ENCODE data around the gene CADM2.

CADM2 gene

GRCh38 chr3:85631070-85631469 is 672.3 kb downstream of the CADM2 start:
- no peak overlapping the region for H3K4me3 ChIP-seq (ENCODE audit: low read length)
- no peak for TF ChIP-seq CTCF (IDR thresholded peaks at IDR 0.05; ENCODE audit: low read depth, low read length, poor library complexity, severe bottlenecking)
- H3K9me2 ChIP-seq (replicated peaks; ENCODE audit: control insufficient read depth, low read length): no peaks in the 10 kb centered on the region
- H4K20me1 ChIP-seq (ENCODE audit: control insufficient read depth, insufficient read depth, low read depth, low read length): no peaks in the 10 kb centered on the region
- H3K4me1 ChIP-seq (ENCODE audit: control insufficient read depth, low read length): no peaks in the 10 kb centered on the region
- H3F3A ChIP-seq (ENCODE audit: control insufficient read depth, insufficient read depth): no peaks in the 10 kb centered on the region
- H3K9me3 ChIP-seq (ENCODE audit: control insufficient read depth, insufficient read depth, low read length): no peaks in the 10 kb centered on the region
- no peaks in the 10 kb centered on the region for H3K36me3 ChIP-seq (ENCODE audit: control insufficient read depth, low read length)
- H3K79me2 ChIP-seq (ENCODE audit: control insufficient read depth, low read length): no peaks in the 10 kb centered on the region
- no peaks in the 10 kb centered on the region for H3K27me3 ChIP-seq (ENCODE audit: control insufficient read depth, low read length)
- no peak overlapping the region for H3K27ac ChIP-seq (ENCODE audit: low read depth, low read length)
- no peak overlapping the region for H3K4me2 ChIP-seq (ENCODE audit: low read length)

GRCh38 chr3:85632921-85633320 is 674.1 kb downstream of the CADM2 start:
- H3K4me1 ChIP-seq (ENCODE audit: control insufficient read depth, low read length): no peaks in the 10 kb centered on the region
- H3K27ac ChIP-seq (ENCODE audit: low read depth, low read length): no peak overlapping the region
- H3F3A ChIP-seq (ENCODE audit: control insufficient read depth, insufficient read depth): no peaks in the 10 kb centered on the region
- H3K36me3 ChIP-seq (ENCODE audit: control insufficient read depth, low read length): no peaks in the 10 kb centered on the region
- no peaks in the 10 kb centered on the region for H3K79me2 ChIP-seq (ENCODE audit: control insufficient read depth, low read length)
- TF ChIP-seq EZH2phosphoT487 (IDR thresholded peaks at IDR 0.05; ENCODE audit: borderline replicate concordance, low read length): no peak
- no peak for TF ChIP-seq CTCF (IDR thresholded peaks at IDR 0.05; ENCODE audit: low read depth, low read length, poor library complexity, severe bottlenecking)
- no peaks in the 10 kb centered on the region for H3K9me2 ChIP-seq (replicated peaks; ENCODE audit: control insufficient read depth, low read length)
- no peaks in the 10 kb centered on the region for H3K9me3 ChIP-seq (ENCODE audit: control insufficient read depth, insufficient read depth, low read length)
- H4K20me1 ChIP-seq (ENCODE audit: control insufficient read depth, insufficient read depth, low read depth, low read length): no peaks in the 10 kb centered on the region
- H3K4me3 ChIP-seq (ENCODE audit: low read length): no peak overlapping the region
- H3K4me2 ChIP-seq (ENCODE audit: low read length): no peak overlapping the region
- no peaks in the 10 kb centered on the region for H3K27me3 ChIP-seq (ENCODE audit: control insufficient read depth, low read length)

- Histone ChIP-seq H3K36me3 (ENCODE audit: control insufficient read depth, low read length) (no peaks in the 10 kb centered on the region), H3K4me2 (ENCODE audit: low read length) (no peak overlapping the region)
Measured at GRCh38 chr3:85652360-85652759, 693.6 kb downstream of the CADM2 start.

More at GRCh38 chr3:85652360-85652759, 693.6 kb downstream of the CADM2 start:
- no peak for TF ChIP-seq EZH2phosphoT487 (IDR thresholded peaks at IDR 0.05; ENCODE audit: borderline replicate concordance, low read length)
- TF ChIP-seq CTCF (IDR thresholded peaks at IDR 0.05; ENCODE audit: low read depth, low read length, poor library complexity, severe bottlenecking): no peak
- Histone ChIP-seq H3K9me3 (ENCODE audit: control insufficient read depth, insufficient read depth, low read length) (no peaks in the 10 kb centered on the region), H3K79me2 (ENCODE audit: control insufficient read depth, low read length) (no peaks in the 10 kb centered on the region), H3K27ac (ENCODE audit: low read depth, low read length) (no peak overlapping the region), H3F3A (ENCODE audit: control insufficient read depth, insufficient read depth) (no peaks in the 10 kb centered on the region), H3K4me3 (ENCODE audit: low read length) (no peak overlapping the region), H3K27me3 (ENCODE audit: control insufficient read depth, low read length) (no peaks in the 10 kb centered on the region), H3K9me2 (replicated peaks; ENCODE audit: control insufficient read depth, low read length) (no peaks in the 10 kb centered on the region), H4K20me1 (ENCODE audit: control insufficient read depth, insufficient read depth, low read depth, low read length) (no peaks in the 10 kb centered on the region), H3K4me1 (ENCODE audit: control insufficient read depth, low read length) (no peaks in the 10 kb centered on the region)

Measured in DOHH2 (cell line).